ENCODE measurements around the gene SMC1B. TPM values are rescaled to one million over a fixed set of nuclear protein-coding genes. Genes with fewer than 3 reads are reported as not detected.

SMC1B gene
- polyA plus RNA-seq, 2 of the 4 experiments (the other 2 are of a cell fraction), result 0.03 TPM; not detected in 1

DNA sequence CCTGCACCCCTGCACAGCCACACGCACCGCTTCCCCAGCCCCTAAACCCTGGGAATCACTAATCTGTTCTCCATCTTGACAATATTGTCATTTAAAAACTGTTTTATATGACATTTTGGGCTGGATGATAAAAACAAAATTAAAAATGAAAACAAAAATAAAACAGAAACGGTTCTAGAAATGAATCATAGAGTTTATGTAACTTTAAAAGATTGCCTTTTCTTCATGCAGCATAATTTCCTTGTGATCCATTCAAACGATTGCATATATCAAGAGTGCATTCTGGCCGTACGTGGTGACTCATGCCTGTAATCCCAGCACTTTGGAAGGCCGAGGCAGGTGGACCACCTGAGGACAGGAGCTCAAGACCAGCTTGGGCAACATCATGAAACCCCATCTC lies 110.2 kb downstream of the SMC1B start (continued):
- TF ChIP-seq, protein P1, sequence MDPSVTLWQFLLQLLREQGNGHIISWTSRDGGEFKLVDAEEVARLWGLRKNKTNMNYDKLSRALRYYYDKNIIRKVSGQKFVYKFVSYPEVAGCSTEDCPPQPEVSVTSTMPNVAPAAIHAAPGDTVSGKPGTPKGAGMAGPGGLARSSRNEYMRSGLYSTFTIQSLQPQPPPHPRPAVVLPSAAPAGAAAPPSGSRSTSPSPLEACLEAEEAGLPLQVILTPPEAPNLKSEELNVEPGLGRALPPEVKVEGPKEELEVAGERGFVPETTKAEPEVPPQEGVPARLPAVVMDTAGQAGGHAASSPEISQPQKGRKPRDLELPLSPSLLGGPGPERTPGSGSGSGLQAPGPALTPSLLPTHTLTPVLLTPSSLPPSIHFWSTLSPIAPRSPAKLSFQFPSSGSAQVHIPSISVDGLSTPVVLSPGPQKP (IDR thresholded peaks at IDR 0.05; ENCODE audit: low read depth, low read length), result no peak
- TF ChIP-seq FOSB (CRISPR knock-in tag; IDR thresholded peaks at IDR 0.05) (no peak), MAFK (IDR thresholded peaks at IDR 0.05; ENCODE audit: partially characterized antibody) (no peak)
- TF ChIP-seq, protein P2, sequence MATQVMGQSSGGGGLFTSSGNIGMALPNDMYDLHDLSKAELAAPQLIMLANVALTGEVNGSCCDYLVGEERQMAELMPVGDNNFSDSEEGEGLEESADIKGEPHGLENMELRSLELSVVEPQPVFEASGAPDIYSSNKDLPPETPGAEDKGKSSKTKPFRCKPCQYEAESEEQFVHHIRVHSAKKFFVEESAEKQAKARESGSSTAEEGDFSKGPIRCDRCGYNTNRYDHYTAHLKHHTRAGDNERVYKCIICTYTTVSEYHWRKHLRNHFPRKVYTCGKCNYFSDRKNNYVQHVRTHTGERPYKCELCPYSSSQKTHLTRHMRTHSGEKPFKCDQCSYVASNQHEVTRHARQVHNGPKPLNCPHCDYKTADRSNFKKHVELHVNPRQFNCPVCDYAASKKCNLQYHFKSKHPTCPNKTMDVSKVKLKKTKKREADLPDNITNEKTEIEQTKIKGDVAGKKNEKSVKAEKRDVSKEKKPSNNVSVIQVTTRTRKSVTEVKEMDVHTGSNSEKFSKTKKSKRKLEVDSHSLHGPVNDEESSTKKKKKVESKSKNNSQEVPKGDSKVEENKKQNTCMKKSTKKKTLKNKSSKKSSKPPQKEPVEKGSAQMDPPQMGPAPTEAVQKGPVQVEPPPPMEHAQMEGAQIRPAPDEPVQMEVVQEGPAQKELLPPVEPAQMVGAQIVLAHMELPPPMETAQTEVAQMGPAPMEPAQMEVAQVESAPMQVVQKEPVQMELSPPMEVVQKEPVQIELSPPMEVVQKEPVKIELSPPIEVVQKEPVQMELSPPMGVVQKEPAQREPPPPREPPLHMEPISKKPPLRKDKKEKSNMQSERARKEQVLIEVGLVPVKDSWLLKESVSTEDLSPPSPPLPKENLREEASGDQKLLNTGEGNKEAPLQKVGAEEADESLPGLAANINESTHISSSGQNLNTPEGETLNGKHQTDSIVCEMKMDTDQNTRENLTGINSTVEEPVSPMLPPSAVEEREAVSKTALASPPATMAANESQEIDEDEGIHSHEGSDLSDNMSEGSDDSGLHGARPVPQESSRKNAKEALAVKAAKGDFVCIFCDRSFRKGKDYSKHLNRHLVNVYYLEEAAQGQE (IDR thresholded peaks at IDR 0.05), result no peak

DNA sequence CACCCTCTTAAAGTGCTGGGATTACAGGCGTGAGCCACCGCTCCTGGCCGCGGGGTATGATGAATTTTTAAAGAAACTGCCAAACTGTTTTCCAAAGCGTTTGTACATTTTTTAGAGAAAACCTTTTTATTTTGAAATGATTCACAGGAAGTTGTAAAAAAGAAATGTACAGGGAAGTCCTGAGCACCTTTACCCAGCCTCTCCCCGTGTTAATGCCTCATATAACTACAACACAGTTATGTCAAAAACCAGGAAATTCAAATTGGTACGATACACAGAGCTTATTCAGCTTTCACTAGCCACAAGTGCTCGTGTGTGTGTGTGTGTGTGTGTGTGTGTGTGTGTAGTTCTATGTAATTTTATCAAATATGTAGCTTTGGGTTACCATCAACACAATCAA lies 110.6 kb downstream of the SMC1B start:
- 81% methylated on average over 8 of the region's 8 CpGs for WGBS (ENCODE audit: missing lambda C conversion rate)
- H3K9me3 ChIP-seq, result no peaks in the 10 kb centered on the region
- ChIA-PET CTCF (no interaction called here), POLR2A (no interaction called here)
- no peak overlapping the region for H3K27ac ChIP-seq
- peaks cover 4% of the 10 kb centered on the region; the same call in 1 of the 3 replicates for H3K4me1 ChIP-seq
- ATAC-seq (no peak), DNase-seq (ENCODE audit: low read depth in 1 of 2, low spot score in 1 of 2) (no peak), FAIRE-seq (no peak)
- H3K4me2 ChIP-seq, result no peak overlapping the region
- TF ChIP-seq, protein P3, sequence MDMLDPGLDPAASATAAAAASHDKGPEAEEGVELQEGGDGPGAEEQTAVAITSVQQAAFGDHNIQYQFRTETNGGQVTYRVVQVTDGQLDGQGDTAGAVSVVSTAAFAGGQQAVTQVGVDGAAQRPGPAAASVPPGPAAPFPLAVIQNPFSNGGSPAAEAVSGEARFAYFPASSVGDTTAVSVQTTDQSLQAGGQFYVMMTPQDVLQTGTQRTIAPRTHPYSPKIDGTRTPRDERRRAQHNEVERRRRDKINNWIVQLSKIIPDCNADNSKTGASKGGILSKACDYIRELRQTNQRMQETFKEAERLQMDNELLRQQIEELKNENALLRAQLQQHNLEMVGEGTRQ (IDR thresholded peaks at IDR 0.05), result no peak
- no peak for TF ChIP-seq TFCP2L1 (CRISPR knock-in tag; IDR thresholded peaks at IDR 0.05)
- TF ChIP-seq MAFK (IDR thresholded peaks at IDR 0.05; ENCODE audit: partially characterized antibody), result no peak
- no peak for TF ChIP-seq KDM1A (IDR thresholded peaks at IDR 0.05; ENCODE audit: low read depth)
- TF ChIP-seq, protein P4, sequence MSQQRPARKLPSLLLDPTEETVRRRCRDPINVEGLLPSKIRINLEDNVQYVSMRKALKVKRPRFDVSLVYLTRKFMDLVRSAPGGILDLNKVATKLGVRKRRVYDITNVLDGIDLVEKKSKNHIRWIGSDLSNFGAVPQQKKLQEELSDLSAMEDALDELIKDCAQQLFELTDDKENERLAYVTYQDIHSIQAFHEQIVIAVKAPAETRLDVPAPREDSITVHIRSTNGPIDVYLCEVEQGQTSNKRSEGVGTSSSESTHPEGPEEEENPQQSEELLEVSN (IDR thresholded peaks at IDR 0.05; ENCODE audit: borderline replicate concordance, low read depth), result no peak
- TF ChIP-seq, protein P5, sequence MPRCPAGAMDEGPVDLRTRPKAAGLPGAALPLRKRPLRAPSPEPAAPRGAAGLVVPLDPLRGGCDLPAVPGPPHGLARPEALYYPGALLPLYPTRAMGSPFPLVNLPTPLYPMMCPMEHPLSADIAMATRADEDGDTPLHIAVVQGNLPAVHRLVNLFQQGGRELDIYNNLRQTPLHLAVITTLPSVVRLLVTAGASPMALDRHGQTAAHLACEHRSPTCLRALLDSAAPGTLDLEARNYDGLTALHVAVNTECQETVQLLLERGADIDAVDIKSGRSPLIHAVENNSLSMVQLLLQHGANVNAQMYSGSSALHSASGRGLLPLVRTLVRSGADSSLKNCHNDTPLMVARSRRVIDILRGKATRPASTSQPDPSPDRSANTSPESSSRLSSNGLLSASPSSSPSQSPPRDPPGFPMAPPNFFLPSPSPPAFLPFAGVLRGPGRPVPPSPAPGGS (IDR thresholded peaks at IDR 0.05), result no peak
- no peak for TF ChIP-seq CBX8 (IDR thresholded peaks at IDR 0.05)
- no peak for TF ChIP-seq MYC (IDR thresholded peaks at IDR 0.05; ENCODE audit: borderline replicate concordance, low read length)
- TF ChIP-seq TP53 (CRISPR knock-in tag; IDR thresholded peaks at IDR 0.05), result no peak
- no peak for TF ChIP-seq NR3C1 (IDR thresholded peaks at IDR 0.05)
- TF ChIP-seq, protein P6, sequence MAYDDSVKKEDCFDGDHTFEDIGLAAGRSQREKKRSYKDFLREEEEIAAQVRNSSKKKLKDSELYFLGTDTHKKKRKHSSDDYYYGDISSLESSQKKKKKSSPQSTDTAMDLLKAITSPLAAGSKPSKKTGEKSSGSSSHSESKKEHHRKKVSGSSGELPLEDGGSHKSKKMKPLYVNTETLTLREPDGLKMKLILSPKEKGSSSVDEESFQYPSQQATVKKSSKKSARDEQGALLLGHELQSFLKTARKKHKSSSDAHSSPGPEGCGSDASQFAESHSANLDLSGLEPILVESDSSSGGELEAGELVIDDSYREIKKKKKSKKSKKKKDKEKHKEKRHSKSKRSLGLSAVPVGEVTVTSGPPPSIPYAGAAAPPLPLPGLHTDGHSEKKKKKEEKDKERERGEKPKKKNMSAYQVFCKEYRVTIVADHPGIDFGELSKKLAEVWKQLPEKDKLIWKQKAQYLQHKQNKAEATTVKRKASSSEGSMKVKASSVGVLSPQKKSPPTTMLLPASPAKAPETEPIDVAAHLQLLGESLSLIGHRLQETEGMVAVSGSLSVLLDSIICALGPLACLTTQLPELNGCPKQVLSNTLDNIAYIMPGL (CRISPR knock-in tag; IDR thresholded peaks at IDR 0.05; ENCODE audit: borderline replicate concordance), result no peak
- TF ChIP-seq, protein P7, sequence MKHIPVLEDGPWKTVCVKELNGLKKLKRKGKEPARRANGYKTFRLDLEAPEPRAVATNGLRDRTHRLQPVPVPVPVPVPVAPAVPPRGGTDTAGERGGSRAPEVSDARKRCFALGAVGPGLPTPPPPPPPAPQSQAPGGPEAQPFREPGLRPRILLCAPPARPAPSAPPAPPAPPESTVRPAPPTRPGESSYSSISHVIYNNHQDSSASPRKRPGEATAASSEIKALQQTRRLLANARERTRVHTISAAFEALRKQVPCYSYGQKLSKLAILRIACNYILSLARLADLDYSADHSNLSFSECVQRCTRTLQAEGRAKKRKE (CRISPR knock-in tag; IDR thresholded peaks at IDR 0.05; ENCODE audit: low read depth), result no peak
- no peak for TF ChIP-seq NPAS2 (CRISPR knock-in tag; IDR thresholded peaks at IDR 0.05; ENCODE audit: borderline replicate concordance)
- H3K4me3 ChIP-seq, result no peak overlapping the region

Data from A549 (cell line).